Left lung (tissue), 10 donors: ENCODE measurements around the gene PPP2R5B. TPM values are rescaled to one million over a fixed set of nuclear protein-coding genes. Genes with fewer than 3 reads are reported as not detected.
A peak's percentile ranks its signal among the peaks of the same experiment; 100 is the strongest.

Experiments
- ATAC-seq: fragments of 200-7000 bp; cut with Tn5 transposase; one replicate; pipeline ENCODE4 v1.9.1; 2020; ENCODE audit warnings: moderate library complexity
- DNase-seq, 4 donors: peaks; one replicate each; pipeline ENCODE4 v3.0.0-alpha.2; 2013 to 2020
- H3K27ac ChIP-seq, 2 donors: fragments of 200-600 bp; sonication (generic) in 1 of 2; one replicate each; pipeline versions ENCODE4 v1.5.0 to v1.8.0; 2020 to 2021
- H3K27me3 ChIP-seq, 2 donors: fragments of 200-600 bp; sonication (generic) in 1 of 2; one replicate each; pipeline versions ENCODE4 v1.5.0 to v1.8.0; 2020 to 2021
- H3K36me3 ChIP-seq, 2 donors: fragments of 200-600 bp; sonication (generic) in 1 of 2; one replicate each; pipeline versions ENCODE4 v1.5.0 to v1.8.0; 2020 to 2021
- H3K4me1 ChIP-seq, 2 donors: fragments of 200-600 bp; one replicate each; pipeline ENCODE4 v1.8.0; 2021
- H3K4me3 ChIP-seq, 2 donors: fragments of 200-600 bp; sonication (generic) in 1 of 2; one replicate each; pipeline versions ENCODE4 v1.5.0 to v1.8.0; 2020 to 2021; ENCODE audit warnings: mild to moderate bottlenecking in 1 of 2
- H3K9me3 ChIP-seq, 2 donors: fragments of 200-600 bp; sonication (generic) in 1 of 2; one replicate each; pipeline versions ENCODE4 v1.5.0 to v1.8.0; 2020 to 2021
- intact Hi-C, 2 donors: fragments of 100-400 bp; cut with DNase I; formaldehyde crosslinking; loops; one replicate each; pipeline versions ENCODE4 v1.11.2 to v1.14.2; 2022
- polyA plus RNA-seq, 6 donors: library from polyadenylated mRNA; unstranded; fragments of 120-200 nt; gene quantifications; one replicate each; pipeline ENCODE4 v1.2.1, GENCODE V29; 2013; ENCODE audit not compliant: insufficient read length in 6 of 6
- total RNA-seq, 2 donors: library from RNA; stranded (reverse); fragmentation: NEBNext Ultra II Directional; extraction: Animal tissue kit (Norgen Biotek cat#: 25700); gene quantifications; one replicate each; pipeline ENCODE4 v1.2.1, GENCODE V29; 2021
- TF ChIP-seq, protein P1 (sequence below), 2 donors: fragments of 200-600 bp; sonication (generic) in 1 of 2; IDR thresholded peaks; one replicate each; pipeline versions ENCODE4 v1.5.0 to v1.8.0; 2021; ENCODE audit warnings: antibody characterized with exemption in 2 of 2
- donor health status: DM: no; HTN: yes; CAD: no.
- donor health status: DM: no; HTN: no; CAD: no.

PPP2R5B gene
- total and polyA plus RNA-seq, 8 donors = 12.1 to 29.9 (median 14.1) TPM

DNA sequence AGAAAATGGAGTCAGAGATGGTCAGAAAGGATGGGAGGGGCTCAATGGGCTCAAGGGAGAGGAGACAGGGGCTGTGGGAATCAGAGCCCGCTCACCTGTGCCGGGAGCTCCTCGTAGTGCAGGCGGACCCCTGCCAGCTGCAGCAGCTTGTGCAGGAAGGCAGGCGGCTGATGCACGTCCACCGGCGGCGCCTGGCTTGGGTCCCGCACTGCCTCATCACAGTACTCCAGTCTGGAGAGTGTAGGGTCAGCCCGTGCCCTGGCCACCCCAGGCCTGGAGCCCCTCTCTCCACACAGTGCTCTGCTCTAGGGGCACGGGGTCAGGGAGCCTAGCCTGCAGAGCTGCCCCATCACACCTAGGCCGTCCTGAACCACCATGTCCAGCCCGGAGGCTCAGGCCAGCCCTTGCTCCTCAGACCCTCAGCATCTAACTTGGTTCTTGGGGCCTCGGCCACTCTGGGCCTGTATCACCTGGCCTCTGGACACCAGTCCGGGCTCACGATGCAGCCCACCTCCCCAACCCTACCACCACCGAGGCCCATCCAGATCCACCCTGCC, 11.2 kb upstream of the PPP2R5B start:
- DNase-seq (no peak), ATAC-seq (no peak)
- Histone ChIP-seq H3K4me1 (peaks cover 15 to 26% of the 10 kb centered on the region in 2 donors), H3K27ac (no peak overlapping the region), H3K4me3 (no peak overlapping the region), H3K36me3 (peaks cover 0 to 61% of the 10 kb centered on the region in 2 donors), H3K27me3 (no peaks in the 10 kb centered on the region), H3K9me3 (no peaks in the 10 kb centered on the region)
- intact Hi-C loops = no loop called here
- TF ChIP-seq, protein P1, sequence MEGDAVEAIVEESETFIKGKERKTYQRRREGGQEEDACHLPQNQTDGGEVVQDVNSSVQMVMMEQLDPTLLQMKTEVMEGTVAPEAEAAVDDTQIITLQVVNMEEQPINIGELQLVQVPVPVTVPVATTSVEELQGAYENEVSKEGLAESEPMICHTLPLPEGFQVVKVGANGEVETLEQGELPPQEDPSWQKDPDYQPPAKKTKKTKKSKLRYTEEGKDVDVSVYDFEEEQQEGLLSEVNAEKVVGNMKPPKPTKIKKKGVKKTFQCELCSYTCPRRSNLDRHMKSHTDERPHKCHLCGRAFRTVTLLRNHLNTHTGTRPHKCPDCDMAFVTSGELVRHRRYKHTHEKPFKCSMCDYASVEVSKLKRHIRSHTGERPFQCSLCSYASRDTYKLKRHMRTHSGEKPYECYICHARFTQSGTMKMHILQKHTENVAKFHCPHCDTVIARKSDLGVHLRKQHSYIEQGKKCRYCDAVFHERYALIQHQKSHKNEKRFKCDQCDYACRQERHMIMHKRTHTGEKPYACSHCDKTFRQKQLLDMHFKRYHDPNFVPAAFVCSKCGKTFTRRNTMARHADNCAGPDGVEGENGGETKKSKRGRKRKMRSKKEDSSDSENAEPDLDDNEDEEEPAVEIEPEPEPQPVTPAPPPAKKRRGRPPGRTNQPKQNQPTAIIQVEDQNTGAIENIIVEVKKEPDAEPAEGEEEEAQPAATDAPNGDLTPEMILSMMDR (IDR thresholded peaks at IDR 0.05) = no peak

DNA sequence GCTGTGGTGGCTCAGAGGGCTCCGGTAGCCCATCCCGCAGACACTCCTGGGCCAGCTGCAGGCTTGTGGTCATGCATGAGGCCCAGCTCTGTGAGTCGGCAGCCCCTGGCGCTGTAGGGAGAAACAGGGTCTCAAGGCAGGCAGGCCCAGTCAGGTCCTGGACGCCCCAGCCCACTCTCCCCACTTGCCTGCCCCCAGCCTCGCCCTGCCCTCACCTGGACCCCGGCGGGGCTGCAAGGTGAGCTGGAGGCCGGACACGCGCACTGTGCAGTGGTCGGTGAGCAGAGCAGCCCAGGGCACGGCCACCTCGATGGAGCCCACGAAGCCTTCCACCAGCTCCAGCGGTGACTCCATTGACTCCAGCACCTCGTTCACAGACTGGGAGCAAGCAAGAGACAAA, 10.4 kb upstream of the PPP2R5B start:
- TF ChIP-seq, protein P1 (IDR thresholded peaks at IDR 0.05) = no peak
- Histone ChIP-seq H3K4me1 (peaks cover 15 to 30% of the 10 kb centered on the region in 2 donors), H3K9me3 (no peaks in the 10 kb centered on the region), H3K36me3 (peaks cover 0 to 52% of the 10 kb centered on the region in 2 donors), H3K4me3 (no peak overlapping the region), H3K27me3 (no peaks in the 10 kb centered on the region), H3K27ac (no peak overlapping the region)
- intact Hi-C loops = no loop called here
- DNase-seq = no peak
- ATAC-seq = no peak

DNA sequence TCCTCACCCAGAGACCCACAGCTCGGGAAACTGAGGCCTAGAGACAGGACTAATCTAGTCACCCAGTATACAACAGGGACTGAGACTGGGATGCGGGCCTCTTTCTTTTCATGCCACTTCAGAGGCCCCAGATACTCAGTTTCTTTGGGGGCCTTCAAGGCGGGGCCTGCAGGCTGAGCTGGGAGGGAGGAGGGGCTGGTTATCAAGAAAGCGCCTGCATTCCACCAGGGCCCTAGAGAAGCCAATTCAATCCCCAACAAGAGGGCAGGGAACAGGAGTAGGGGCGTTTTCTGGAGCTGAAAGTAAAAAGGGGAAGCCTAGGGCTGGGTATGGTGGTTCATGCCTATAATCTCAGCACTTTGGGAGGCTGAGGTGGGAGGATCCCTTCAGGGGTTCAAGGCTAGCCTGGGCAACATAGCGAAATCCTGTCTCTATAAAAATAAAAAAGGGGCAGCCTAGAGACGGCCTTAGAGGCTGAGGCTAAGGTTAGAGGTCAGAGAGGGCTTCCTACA, 9.1 kb upstream of the PPP2R5B start:
- no peak for ATAC-seq
- TF ChIP-seq, protein P1 (IDR thresholded peaks at IDR 0.05) = no peak
- no peak for DNase-seq
- Histone ChIP-seq H3K9me3 (no peaks in the 10 kb centered on the region), H3K27me3 (no peaks in the 10 kb centered on the region), H3K4me3 (peak overlapping the region in 1 of 2 donors; percentile 89), H3K27ac (peak overlapping the region in 1 of 2 donors; percentile 82), H3K36me3 (peaks cover 0 to 39% of the 10 kb centered on the region in 2 donors), H3K4me1 (peaks cover 15 to 30% of the 10 kb centered on the region in 2 donors)
- intact Hi-C loops = no loop called here

DNA sequence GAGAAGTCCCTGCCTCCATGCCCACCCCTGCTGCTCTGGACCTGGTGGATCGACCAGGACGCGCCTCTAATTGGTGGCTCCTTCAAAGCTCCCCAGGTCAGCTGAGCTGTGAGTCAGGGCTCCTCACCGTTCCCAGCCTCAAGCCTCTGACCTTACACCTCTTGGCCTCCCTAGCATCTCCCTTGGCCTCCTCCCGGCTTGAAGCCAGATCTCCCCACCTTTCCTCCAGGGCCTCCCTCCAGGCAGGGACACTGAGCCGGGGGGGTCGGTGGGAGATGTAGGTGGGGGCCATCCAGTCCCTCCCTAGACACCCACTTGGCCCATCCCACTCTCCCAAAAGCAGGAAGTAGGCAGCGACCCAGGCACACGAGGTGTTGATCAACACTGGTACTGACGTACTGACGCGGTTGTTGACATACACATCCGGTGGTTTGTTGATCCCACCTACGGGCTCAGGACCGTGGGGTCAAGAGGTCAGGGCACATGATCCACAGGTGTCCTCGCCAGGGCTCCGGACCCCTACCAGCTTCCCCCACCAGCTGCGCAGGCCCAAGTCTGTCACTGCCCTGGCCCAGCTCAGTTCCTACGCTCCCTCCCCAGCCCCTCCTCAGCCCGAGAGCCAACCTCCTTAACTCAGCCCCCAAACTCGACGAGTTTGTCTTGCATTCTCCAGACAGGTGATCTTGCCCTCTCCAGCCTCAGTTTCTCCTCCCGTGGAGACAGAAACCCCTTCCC, 8.3 kb upstream of the PPP2R5B start:
- no peaks in the 10 kb centered on the region for H3K9me3 ChIP-seq
- H3K4me3 ChIP-seq = peak overlapping the region; percentile 79 to 89
- peaks cover 0 to 31% of the 10 kb centered on the region in 2 donors for H3K36me3 ChIP-seq
- H3K27ac ChIP-seq = peak overlapping the region; percentile 41 to 82
- peaks cover 15 to 30% of the 10 kb centered on the region in 2 donors for H3K4me1 ChIP-seq
- no peaks in the 10 kb centered on the region for H3K27me3 ChIP-seq
- DNase-seq = peak in 3 of 4 donors; percentile 28 to 79 (median 68)
- TF ChIP-seq, protein P1 (IDR thresholded peaks at IDR 0.05) = no peak
- ATAC-seq = peak; percentile 8
- intact Hi-C loops = no loop called here
